GM15510 (cell line): ENCODE results near the gene CSNK2A3.

ENCODE experiments used
- POLR2A ChIP-seq: IDR thresholded peaks from 3 replicates; pipeline ENCODE4 v1.6.1; 2011; ENCODE audit warnings: borderline replicate concordance; ENCODE audit not compliant: insufficient read length; ENCODE audit errors: extremely low read depth

CSNK2A3 gene

GRCh38 chr11:11387207-11387606 is 34.2 kb upstream of the CSNK2A3 start:
- no peak for TF ChIP-seq POLR2A

- TF ChIP-seq POLR2A = no peak
Observed at GRCh38 chr11:11384829-11385228, 31.8 kb upstream of the CSNK2A3 start.

GRCh38 chr11:11383995-11384394 is 30.9 kb upstream of the CSNK2A3 start:
- TF ChIP-seq POLR2A = no peak

GRCh38 chr11:11382858-11383532 is 29.9 kb upstream of the CSNK2A3 start:
- TF ChIP-seq POLR2A = no peak

GRCh38 chr11:11381471-11382105 is 28.5 kb upstream of the CSNK2A3 start:
- no peak for TF ChIP-seq POLR2A

GRCh38 chr11:11380883-11381282 is 27.8 kb upstream of the CSNK2A3 start:
- TF ChIP-seq POLR2A = no peak

GRCh38 chr11:11380340-11380739 is 27.3 kb upstream of the CSNK2A3 start:
- TF ChIP-seq POLR2A = no peak

- no peak for TF ChIP-seq POLR2A
Observed at GRCh38 chr11:11379661-11380060, 26.6 kb upstream of the CSNK2A3 start.

- no peak for TF ChIP-seq POLR2A
Observed at GRCh38 chr11:11378184-11378940, 25.3 kb upstream of the CSNK2A3 start.

- no peak for TF ChIP-seq POLR2A
Observed at GRCh38 chr11:11374358-11375148, 21.5 kb upstream of the CSNK2A3 start.

GRCh38 chr11:11373934-11374333 is 20.9 kb upstream of the CSNK2A3 start:
- no peak for TF ChIP-seq POLR2A

- no peak for TF ChIP-seq POLR2A
Observed at GRCh38 chr11:11372461-11372860, 19.4 kb upstream of the CSNK2A3 start.

GRCh38 chr11:11370962-11371303 is 17.9 kb upstream of the CSNK2A3 start:
- no peak for TF ChIP-seq POLR2A

GRCh38 chr11:11370255-11370961 is 17.4 kb upstream of the CSNK2A3 start:
- no peak for TF ChIP-seq POLR2A
